Muscle layer of colon (tissue), 2 donors: Measurements from ENCODE around the gene SLC2A11.
"Not testable (repeated sequence)": the region's sequence is repeated elsewhere in the genome, so short reads cannot be mapped to it uniquely, and the experiment has no call there.

ENCODE experiments used
- H3K27ac ChIP-seq: one replicate; pipeline ENCODE4 v1.7.0; 2013; ENCODE audit warnings: low read depth, mild to moderate bottlenecking, low read length, moderate library complexity
- H3K27me3 ChIP-seq, 2 donors: one replicate each; pipeline ENCODE4 v1.7.0; 2013; ENCODE audit warnings: low read length in 2 of 2, mild to moderate bottlenecking in 2 of 2; ENCODE audit not compliant: insufficient read depth in 2 of 2, control insufficient read depth in 1 of 2
- H3K36me3 ChIP-seq: one replicate; pipeline ENCODE4 v1.7.0; 2013; ENCODE audit warnings: mild to moderate bottlenecking, low read length; ENCODE audit not compliant: insufficient read depth
- H3K4me1 ChIP-seq: one replicate; pipeline ENCODE4 v1.7.0; 2013; ENCODE audit warnings: mild to moderate bottlenecking, low read length; ENCODE audit not compliant: insufficient read depth
- H3K4me3 ChIP-seq, 2 donors: one replicate each; pipeline ENCODE4 v1.7.0; 2013; ENCODE audit warnings: low read length in 2 of 2, low read depth in 1 of 2, mild to moderate bottlenecking in 1 of 2, moderate library complexity in 1 of 2
- H3K9ac ChIP-seq: one replicate; pipeline ENCODE4 v1.7.0; 2013; ENCODE audit warnings: low read length
- H3K9me3 ChIP-seq: one replicate; pipeline ENCODE4 v1.7.0; 2013; ENCODE audit warnings: mild to moderate bottlenecking, low read length
- donor health status: abdominal sarcoma.
- donor health status: Adenocarcinoma of cecum.

The SLC2A11 gene

DNA sequence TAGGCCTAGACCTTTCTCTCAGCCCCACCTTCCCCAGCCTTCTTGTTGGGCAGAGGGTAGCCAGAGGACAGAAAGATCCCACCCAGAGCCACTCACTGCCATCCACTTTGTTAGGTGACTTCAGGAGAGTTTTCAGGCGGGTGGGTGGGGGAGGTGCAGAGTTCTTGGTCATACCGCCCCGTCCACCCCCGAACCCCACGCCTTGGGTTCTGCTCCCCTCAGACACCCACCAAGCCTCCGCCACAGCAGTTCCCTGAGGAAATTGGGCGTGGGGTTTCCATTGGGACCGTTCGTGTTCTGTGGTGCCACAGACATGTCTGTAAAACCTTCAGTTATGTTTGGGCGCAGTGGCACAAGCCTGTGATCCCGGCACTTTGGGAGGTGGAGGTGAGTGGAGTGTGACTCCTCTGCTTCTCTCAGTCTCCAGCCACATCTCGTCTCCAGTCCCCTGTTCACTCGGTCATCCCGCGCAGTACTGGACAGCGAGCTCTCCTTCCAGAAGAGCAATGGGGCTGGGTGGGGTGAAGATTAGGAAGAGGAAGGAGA lies 38.0 kb downstream of the SLC2A11 start:
- H3K9me3 ChIP-seq, result no peaks in the 10 kb centered on the region
- H3K4me1 ChIP-seq, result peaks cover 15% of the 10 kb centered on the region
- peak overlapping the region in 1 of 2 donors; percentile 77 for H3K4me3 ChIP-seq
- no peaks in the 10 kb centered on the region for H3K27me3 ChIP-seq
- no peak overlapping the region for H3K9ac ChIP-seq
- H3K27ac ChIP-seq, result peak overlapping the region; percentile 90
- peaks cover 7% of the 10 kb centered on the region for H3K36me3 ChIP-seq

DNA sequence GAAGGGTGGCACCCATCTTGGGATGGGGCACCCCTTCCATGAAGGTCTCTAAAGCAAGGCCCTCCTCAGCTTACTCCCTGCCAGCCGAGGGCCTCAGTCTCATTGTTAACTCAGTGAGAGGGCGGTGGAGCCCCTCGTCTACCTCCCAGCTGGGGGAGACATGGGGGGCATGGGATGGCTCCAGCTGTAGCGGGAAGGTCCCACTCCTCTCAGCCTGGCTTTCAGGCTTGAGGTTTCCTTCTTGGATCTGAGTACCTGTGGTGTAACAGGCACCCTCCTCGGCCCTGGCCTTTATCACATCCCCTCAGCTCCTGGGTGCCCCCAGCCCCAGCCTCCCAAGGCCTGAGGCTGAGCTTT lies 38.5 kb downstream of the SLC2A11 start:
- Histone ChIP-seq H3K9me3 (no peaks in the 10 kb centered on the region), H3K4me1 (peaks cover 15% of the 10 kb centered on the region), H3K27me3 (no peaks in the 10 kb centered on the region), H3K36me3 (peaks cover 7% of the 10 kb centered on the region), H3K9ac (no peak overlapping the region), H3K27ac (no peak overlapping the region), H3K4me3 (no peak overlapping the region)

DNA sequence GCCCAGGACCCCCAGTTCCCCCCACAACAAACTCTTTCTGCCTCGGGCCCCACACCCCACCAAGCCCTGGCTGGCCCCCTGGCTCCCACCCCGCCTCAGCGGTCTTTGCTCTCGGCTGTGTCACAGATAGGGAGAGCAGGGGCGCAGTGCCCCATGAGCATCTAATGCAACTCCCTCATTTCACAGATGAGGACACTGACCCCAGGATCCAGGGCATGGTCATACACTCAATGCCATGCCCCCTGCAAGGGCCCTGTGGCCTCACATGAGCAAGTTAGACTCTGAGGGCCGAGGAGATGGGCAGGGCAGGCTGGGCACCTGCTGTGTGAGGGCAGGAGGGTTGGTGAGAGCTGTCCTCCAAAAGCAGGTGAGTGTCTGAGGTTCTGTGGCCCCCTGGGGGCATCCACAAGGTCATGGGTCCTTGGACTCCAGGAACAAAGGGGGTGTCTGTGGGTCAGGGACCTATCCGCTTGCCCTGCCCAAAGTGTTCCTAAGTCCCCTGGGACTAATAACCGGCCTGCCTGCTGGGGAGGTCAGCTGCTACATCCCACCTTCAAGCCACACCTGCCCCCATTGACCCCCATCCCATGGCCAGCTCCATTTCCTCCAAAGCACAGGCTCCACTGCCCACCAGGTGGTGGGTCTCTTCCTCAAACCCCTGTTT lies 39.0 kb downstream of the SLC2A11 start:
- Histone ChIP-seq H3K9ac (no peak overlapping the region), H3K27me3 (no peaks in the 10 kb centered on the region), H3K4me3 (no peak overlapping the region), H3K9me3 (no peaks in the 10 kb centered on the region), H3K36me3 (peaks cover 7% of the 10 kb centered on the region), H3K27ac (no peak overlapping the region), H3K4me1 (peaks cover 15% of the 10 kb centered on the region)

DNA sequence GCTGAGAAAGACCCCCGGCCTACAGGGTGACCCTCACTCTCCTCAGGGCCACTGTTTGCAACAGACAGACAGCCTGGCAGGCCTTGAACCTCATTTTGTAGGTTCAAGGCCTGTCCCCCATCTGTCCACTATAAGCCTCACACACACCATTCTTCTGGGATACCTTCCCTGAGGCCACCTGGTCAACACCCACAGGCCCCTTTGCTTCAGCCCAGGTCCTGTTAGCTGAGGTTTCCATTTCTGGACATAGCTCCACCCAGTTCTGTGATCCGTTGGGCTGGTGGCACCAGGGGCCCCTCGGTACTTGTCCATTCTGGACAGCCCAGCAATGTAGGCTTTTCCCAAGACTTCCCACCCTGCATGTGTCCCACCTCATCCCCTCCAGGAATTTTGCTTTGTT lies 39.6 kb downstream of the SLC2A11 start:
- Histone ChIP-seq H3K9me3 (no peaks in the 10 kb centered on the region), H3K4me1 (peaks cover 15% of the 10 kb centered on the region), H3K27me3 (no peaks in the 10 kb centered on the region), H3K4me3 (no peak overlapping the region), H3K36me3 (peaks cover 7% of the 10 kb centered on the region), H3K27ac (no peak overlapping the region), H3K9ac (no peak overlapping the region)

DNA sequence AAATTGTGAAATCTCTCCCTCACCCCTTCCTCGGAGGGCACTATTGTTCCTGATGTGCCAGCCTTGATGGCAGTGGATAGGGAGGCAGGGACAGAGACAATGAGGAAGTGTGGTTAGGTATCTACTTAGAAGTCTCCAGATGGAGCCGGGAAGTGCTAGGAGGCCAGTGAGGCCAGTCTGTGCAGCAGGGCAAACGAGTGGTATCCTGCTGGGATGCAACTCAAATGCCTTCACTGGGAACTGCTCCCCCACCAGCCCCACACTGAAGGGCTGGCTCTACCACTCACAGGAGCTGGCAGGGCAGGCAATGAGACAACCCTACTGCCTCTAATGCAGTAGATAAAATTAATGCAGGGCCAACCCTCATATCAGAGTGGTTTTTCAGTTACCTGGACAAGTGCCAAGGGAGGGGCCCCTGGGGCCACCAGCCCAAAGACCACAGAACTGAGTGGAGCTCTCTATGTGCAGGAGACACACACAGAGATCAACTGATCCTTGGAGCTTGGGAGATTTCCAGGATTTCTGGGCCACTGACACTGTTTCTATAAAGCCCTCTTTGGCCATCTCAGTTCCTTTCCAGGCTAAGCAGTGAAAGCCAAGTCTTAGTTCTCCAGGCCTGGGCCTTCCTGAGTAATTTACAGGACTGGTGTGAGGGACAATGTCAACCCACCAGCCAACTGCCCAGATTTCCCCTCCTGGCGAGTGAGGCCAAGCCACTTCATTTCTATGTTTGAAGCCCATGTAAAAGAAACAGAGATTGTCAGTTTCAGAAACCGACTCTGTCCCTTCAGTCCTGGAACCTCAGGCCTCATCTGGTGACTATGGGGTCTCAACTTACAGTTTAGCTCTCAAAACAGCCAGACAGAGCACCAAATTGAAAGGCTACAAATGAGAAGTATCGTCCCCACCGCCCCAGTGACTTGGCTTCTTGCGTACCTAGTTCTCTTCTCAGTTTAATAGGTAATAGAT lies 40.6 kb downstream of the SLC2A11 start:
- no peak overlapping the region for H3K27ac ChIP-seq
- H3K4me1 ChIP-seq, result peaks cover 15% of the 10 kb centered on the region
- no peak overlapping the region for H3K9ac ChIP-seq

DNA sequence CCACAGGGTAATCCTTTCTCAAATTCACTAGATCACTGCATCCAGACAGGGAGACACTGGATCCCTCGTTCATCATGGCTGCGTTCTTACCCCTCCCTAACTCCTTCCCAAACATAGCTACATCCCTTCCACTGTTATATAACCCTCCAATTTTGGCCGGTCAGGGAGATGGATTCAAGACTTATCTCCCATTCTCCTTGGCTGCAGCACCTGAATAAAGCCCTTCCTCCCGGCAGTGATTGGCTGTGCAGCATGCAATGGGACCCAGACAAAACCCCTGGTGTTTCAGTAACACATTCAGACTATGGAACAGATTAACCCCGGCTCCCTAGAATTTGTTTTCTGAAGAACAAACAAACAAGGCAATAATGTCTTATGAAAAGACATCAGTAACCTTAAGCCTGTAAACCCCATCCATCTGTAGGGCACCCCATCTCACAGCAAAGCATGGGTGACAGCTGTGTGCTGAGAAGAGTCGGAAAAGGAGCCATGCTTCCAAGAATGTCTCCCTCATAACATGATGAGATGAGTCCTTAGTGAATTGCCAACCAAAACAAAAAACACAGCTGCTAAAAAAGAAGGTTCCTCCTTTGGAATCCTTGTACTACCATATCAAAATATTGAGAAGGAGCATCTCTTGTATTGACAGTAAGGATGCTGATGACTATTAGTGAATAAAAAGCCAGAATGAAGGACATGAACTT lies 41.5 kb downstream of the SLC2A11 start:
- Histone ChIP-seq H3K36me3 (peaks cover 7% of the 10 kb centered on the region), H3K27ac (no peak overlapping the region), H3K9me3 (no peaks in the 10 kb centered on the region), H3K4me3 (no peak overlapping the region), H3K27me3 (no peaks in the 10 kb centered on the region), H3K9ac (no peak overlapping the region), H3K4me1 (peaks cover 11% of the 10 kb centered on the region)

More for the DNA sequence above, 40.6 kb downstream of the SLC2A11 start:
- H3K36me3 ChIP-seq, result peaks cover 7% of the 10 kb centered on the region
- H3K9me3 ChIP-seq, result no peaks in the 10 kb centered on the region
- no peak overlapping the region for H3K4me3 ChIP-seq
- no peaks in the 10 kb centered on the region for H3K27me3 ChIP-seq

DNA sequence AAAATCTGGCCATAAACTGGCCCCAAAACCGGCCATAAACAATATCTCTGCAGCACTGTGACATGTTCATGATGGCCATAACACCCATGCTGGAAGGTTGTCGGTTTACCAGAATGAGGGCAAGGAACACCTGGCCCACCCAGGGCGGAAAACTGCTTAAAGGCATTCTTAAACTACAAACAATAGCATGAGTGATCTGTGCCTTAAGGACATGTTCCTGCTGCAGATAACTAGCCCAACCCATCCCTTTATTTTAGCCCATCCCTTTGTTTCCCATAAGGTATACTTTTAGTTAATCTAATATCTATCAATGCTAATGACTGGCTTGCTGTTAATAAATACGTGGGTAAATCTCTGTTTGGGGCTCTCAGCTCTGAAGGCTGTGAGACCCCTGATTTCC lies 42.6 kb downstream of the SLC2A11 start:
- not testable (repeated sequence) for H3K4me1 ChIP-seq, H3K9me3 ChIP-seq, H3K9ac ChIP-seq, H3K36me3 ChIP-seq, H3K27ac ChIP-seq, H3K27me3 ChIP-seq, H3K4me3 ChIP-seq

DNA sequence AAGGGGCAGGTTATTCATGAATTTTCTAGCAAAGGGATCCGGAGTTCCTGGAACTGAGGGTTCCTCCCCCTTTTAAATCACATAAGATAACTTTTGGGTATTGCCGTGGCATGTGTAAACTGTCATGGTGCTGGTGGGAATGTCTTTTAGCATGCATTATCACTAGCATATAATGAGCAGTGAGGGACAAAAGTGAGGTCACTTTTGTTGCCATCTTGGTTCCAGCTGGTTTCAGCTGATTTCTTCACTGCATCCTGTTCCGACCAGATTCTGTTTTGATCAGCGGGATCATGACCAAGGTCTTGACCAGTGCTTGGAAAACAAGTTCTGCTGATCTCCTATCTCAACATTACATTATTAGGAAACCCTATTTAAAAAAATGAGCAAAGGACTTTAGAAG lies 43.9 kb downstream of the SLC2A11 start:
- Histone ChIP-seq H3K36me3 (peaks cover 6% of the 10 kb centered on the region), H3K4me1 (no peaks in the 10 kb centered on the region), H3K27ac (no peak overlapping the region), H3K27me3 (no peaks in the 10 kb centered on the region), H3K9me3 (no peaks in the 10 kb centered on the region), H3K9ac (no peak overlapping the region), H3K4me3 (no peak overlapping the region)

DNA sequence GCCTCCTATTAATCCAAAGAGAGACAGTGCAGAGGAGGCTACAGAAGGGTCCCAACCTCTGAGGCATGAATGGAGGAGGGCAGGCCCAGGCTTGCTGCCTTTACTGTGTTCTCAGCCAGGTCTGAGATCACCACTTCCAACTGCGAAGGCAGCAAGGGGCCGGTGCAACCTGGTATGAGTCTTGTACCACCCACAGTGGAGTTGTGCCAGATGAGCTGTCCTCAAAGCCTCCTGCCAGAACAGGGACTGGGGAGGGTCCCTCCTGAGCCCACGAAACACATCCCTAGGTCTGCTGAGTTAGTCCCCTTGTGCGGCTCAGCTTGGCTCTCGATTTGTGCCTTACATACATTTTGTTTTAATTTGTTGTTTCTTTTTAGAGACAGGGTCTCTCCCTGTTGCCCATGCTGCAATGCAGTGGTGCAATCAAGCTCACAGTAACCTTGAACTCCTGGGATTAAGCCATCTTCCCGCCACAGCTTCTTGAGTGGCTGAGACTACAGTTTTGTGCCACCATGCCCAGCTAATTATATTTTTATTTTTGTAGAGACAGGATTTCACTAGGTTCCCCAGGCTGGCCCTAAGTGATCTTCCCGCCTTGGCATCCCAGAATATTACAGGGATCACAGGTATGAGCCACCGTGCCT lies 45.8 kb downstream of the SLC2A11 start:
- H3K9ac ChIP-seq, result no peak overlapping the region
- no peak overlapping the region for H3K4me3 ChIP-seq
- no peaks in the 10 kb centered on the region for H3K4me1 ChIP-seq
- H3K27ac ChIP-seq, result no peak overlapping the region
- no peaks in the 10 kb centered on the region for H3K9me3 ChIP-seq
- H3K36me3 ChIP-seq, result no peaks in the 10 kb centered on the region
- no peaks in the 10 kb centered on the region for H3K27me3 ChIP-seq

DNA sequence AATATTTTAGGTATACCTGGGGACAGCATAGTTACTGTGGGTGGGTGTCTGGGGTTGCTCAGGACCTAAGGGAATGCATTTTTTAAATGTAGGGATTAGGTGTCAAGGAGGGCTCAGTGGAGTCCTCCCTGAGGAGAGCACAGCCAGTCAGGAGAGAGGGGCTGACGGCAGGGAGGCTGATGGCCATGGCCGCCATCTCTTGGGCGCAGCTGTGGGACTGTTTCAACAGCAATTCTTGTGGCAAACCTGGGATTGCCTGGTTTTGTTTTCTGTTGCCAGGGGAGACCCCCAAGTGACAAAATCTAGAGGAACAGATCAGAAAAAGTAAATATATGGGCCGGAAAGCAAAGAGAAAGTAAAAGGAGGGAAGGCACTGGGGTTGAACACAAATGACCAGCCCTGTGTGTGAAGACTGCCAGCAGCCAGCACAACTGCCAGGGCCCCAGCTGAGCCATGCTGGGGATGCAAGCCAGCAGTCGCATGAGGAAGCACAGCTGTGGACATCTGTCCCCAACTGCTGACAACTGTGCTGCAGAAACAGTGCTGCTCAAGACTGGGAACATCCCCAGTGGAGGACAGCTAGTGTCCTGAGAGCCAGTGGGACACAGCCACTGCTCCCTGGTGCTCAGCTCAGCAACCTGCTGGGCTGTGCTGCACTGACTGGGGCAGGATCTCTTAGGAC lies 47.0 kb downstream of the SLC2A11 start:
- no peak overlapping the region for H3K9ac ChIP-seq
- peaks cover 4% of the 10 kb centered on the region for H3K4me1 ChIP-seq
- H3K36me3 ChIP-seq, result no peaks in the 10 kb centered on the region
- H3K27ac ChIP-seq, result no peak overlapping the region
- no peaks in the 10 kb centered on the region for H3K9me3 ChIP-seq
- no peaks in the 10 kb centered on the region for H3K27me3 ChIP-seq
- H3K4me3 ChIP-seq, result no peak overlapping the region
